GM23338 (cell line): ENCODE measurements around the gene FRAS1. TPM values are rescaled to one million over a fixed set of nuclear protein-coding genes. Genes with fewer than 3 reads are reported as not detected.

Source experiments
- ATAC-seq: fragments of 200-7000 bp; cut with Tn5 transposase; 3 replicates; pipeline ENCODE4 v1.9.1; 2020
- DNase-seq: peaks from one replicate; pipeline ENCODE4 v3.0.0-alpha.2; 2015; ENCODE audit warnings: low spot score
- H2AFZ ChIP-seq: fragments of 200-600 bp; sonication (generic); 2 replicates; pipeline ENCODE4 v1.8.0; 2016; ENCODE audit warnings: antibody characterized with exemption, mild to moderate bottlenecking, moderate library complexity
- H3F3A ChIP-seq: fragments of 200-600 bp; sonication (generic); replicated peaks from 2 replicates; pipeline ENCODE4 v1.8.0; 2017; ENCODE audit warnings: antibody characterized with exemption, mixed run types, low read depth
- H3K27ac ChIP-seq: fragments of 200-600 bp; sonication (generic); 2 replicates; pipeline ENCODE4 v1.6.1; 2016; ENCODE audit warnings: low read depth
- H3K27me3 ChIP-seq: fragments of 200-600 bp; sonication (generic); 2 replicates; pipeline ENCODE4 v1.8.0; 2016; ENCODE audit warnings: mild to moderate bottlenecking, mixed run types, moderate library complexity; ENCODE audit not compliant: insufficient read depth
- H3K36me3 ChIP-seq: fragments of 200-600 bp; sonication (generic); 2 replicates; pipeline ENCODE4 v1.8.0; 2016; ENCODE audit warnings: mild to moderate bottlenecking; ENCODE audit not compliant: insufficient read depth
- H3K4me1 ChIP-seq: fragments of 200-600 bp; sonication (generic); 2 replicates; pipeline ENCODE4 v1.8.0; 2016; ENCODE audit warnings: mild to moderate bottlenecking, moderate library complexity; ENCODE audit not compliant: insufficient read depth
- H3K4me2 ChIP-seq: fragments of 200-600 bp; sonication (generic); 2 replicates; pipeline ENCODE4 v1.7.1; 2017; ENCODE audit warnings: mixed run types
- H3K4me3 ChIP-seq: fragments of 200-600 bp; sonication (generic); 2 replicates; pipeline ENCODE4 v1.6.1; 2016; ENCODE audit warnings: mixed run types
- H3K79me2 ChIP-seq: fragments of 200-600 bp; sonication (generic); replicated peaks from 2 replicates; pipeline ENCODE4 v1.8.0; 2017; ENCODE audit warnings: mild to moderate bottlenecking; ENCODE audit not compliant: insufficient read depth
- H3K9me2 ChIP-seq: fragments of 200-600 bp; sonication (generic); 2 replicates; pipeline ENCODE4 v1.8.0; 2017; ENCODE audit not compliant: insufficient read depth
- H4K20me1 ChIP-seq: fragments of 200-600 bp; sonication (generic); replicated peaks from 2 replicates; pipeline ENCODE4 v1.8.0; 2017; ENCODE audit warnings: mild to moderate bottlenecking; ENCODE audit not compliant: insufficient read depth
- H3K27ac Mint-ChIP-seq: 2 replicates; pipeline ENCODE4 v1.8.0; 2020; ENCODE audit warnings: inconsistent platforms, mild to moderate bottlenecking, moderate library complexity, mixed read lengths
- H3K27me3 Mint-ChIP-seq: 3 replicates; pipeline ENCODE4 v1.8.0; 2022; ENCODE audit warnings: low read depth, mild to moderate bottlenecking, moderate library complexity, mixed read lengths, inconsistent platforms; ENCODE audit not compliant: insufficient read depth, poor library complexity
- H3K36me3 Mint-ChIP-seq: 3 replicates; pipeline ENCODE4 v1.8.0; 2021; ENCODE audit warnings: low read depth, mild to moderate bottlenecking, inconsistent platforms, moderate library complexity, mixed read lengths
- H3K4me1 Mint-ChIP-seq: 3 replicates; pipeline ENCODE4 v1.8.0; 2020; ENCODE audit warnings: mild to moderate bottlenecking, inconsistent platforms, mixed read lengths
- H3K4me3 Mint-ChIP-seq: 3 replicates; pipeline ENCODE4 v1.8.0; 2021; ENCODE audit warnings: moderate library complexity, mild to moderate bottlenecking, inconsistent platforms, mixed read lengths
- H3K9me3 Mint-ChIP-seq: 3 replicates; pipeline ENCODE4 v1.8.0; 2020; ENCODE audit warnings: moderate library complexity, mild to moderate bottlenecking, inconsistent platforms, mixed read lengths
- CREB1 ChIP-seq: fragments of 250-450 bp; sonication (Bioruptor Pico); IDR thresholded peaks from 2 replicates; pipeline ENCODE4 v1.5.0; 2020; ENCODE audit warnings: low read depth, mild to moderate bottlenecking, moderate library complexity
- EZH2 ChIP-seq: fragments of 200-600 bp; sonication (generic); IDR thresholded peaks from one replicate; pipeline ENCODE4 v1.8.0; 2017; ENCODE audit warnings: antibody characterized with exemption, mild to moderate bottlenecking, low read depth; ENCODE audit not compliant: unreplicated experiment
- EZH2phosphoT487 ChIP-seq: fragments of 200-600 bp; sonication (generic); IDR thresholded peaks from one replicate; pipeline ENCODE4 v1.8.1; 2018; ENCODE audit warnings: antibody characterized with exemption; ENCODE audit not compliant: unreplicated experiment
- JUNB ChIP-seq: IDR thresholded peaks from one replicate; pipeline ENCODE4 v1.6.1; 2016; ENCODE audit warnings: antibody characterized with exemption; ENCODE audit not compliant: unreplicated experiment
- NANOG ChIP-seq: IDR thresholded peaks from 2 replicates; pipeline ENCODE4 v1.6.1; 2016; ENCODE audit warnings: antibody characterized with exemption, borderline replicate concordance
- POLR2AphosphoS5 ChIP-seq: IDR thresholded peaks from 2 replicates; pipeline ENCODE4 v1.6.1; 2016; ENCODE audit warnings: antibody characterized with exemption, low read depth
- ZNF114 ChIP-seq: fragments of 250-450 bp; sonication (Bioruptor Pico); IDR thresholded peaks from 2 replicates; pipeline ENCODE4 v1.5.0; 2020; ENCODE audit warnings: mild to moderate bottlenecking, moderate library complexity
- ZNF331 ChIP-seq: fragments of 250-450 bp; sonication (Bioruptor Pico); IDR thresholded peaks from 2 replicates; pipeline ENCODE4 v1.5.0; 2020; ENCODE audit warnings: low read depth, mild to moderate bottlenecking, moderate library complexity
- polyA plus RNA-seq: library from polyadenylated mRNA; unstranded; fragments of >200 nt; fragmentation: Nextera tagmentation; extraction: Ambion mirVana; gene quantifications from 2 replicates; pipeline ENCODE4 v1.2.1, GENCODE V29; 2016
- total RNA-seq: library from RNA; depleted of rRNA; stranded (reverse); fragments of >200 nt; shearing (Covaris generic); gene quantifications from 2 replicates; pipeline ENCODE4 v1.2.3, GENCODE V29; 2014
- TF ChIP-seq, protein P1 (sequence below): fragments of 250-450 bp; sonication (Bioruptor Pico); IDR thresholded peaks from 2 replicates; pipeline ENCODE4 v1.5.0; 2020; ENCODE audit warnings: mild to moderate bottlenecking, moderate library complexity
- TF ChIP-seq, protein P2 (sequence below): IDR thresholded peaks from 2 replicates; pipeline ENCODE4 v1.6.1; 2016; ENCODE audit warnings: antibody characterized with exemption
- TF ChIP-seq, protein P3 (sequence below), 2 experiments: fragments of 200-600 bp in 1 of 2; sonication (generic) in 1 of 2; conservative IDR thresholded peaks; 2 replicates each; pipeline versions ENCODE4 v1.5.1 to v1.6.1; 2016 to 2017; ENCODE audit warnings: antibody characterized with exemption in 2 of 2, low read depth in 2 of 2, mild to moderate bottlenecking in 2 of 2, moderate library complexity in 1 of 2
- TF ChIP-seq, protein P4 (sequence below): IDR thresholded peaks from one replicate; pipeline ENCODE4 v1.6.1; 2018; ENCODE audit warnings: antibody characterized with exemption; ENCODE audit not compliant: unreplicated experiment

The FRAS1 gene
- total and polyA plus RNA-seq, 2 experiments from 2014 or later = 12.4 to 108 TPM

DNA sequence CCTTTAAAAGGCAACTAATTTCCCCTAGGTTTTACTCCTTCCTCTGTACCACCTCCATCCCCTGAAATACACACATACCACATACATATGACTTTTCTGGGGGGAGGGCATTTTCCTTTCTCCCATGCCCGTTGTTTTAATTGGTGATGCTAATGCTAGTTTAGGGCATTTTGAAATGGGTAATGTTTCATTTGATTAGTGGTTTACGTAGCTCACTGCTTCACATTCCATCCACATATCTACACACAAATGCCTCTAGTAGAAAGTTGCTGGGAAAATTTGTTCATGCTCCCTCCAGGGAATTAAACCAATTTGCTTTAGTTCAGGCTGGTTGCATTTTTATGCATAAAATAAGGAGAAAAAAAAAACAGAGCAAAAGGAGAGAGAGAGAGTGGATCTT, 231.2 kb downstream of the FRAS1 start:
- Histone ChIP-seq H3K79me2 (no peaks in the 10 kb centered on the region), H2AFZ (no peak overlapping the region), H3F3A (no peaks in the 10 kb centered on the region), H3K27ac (no peak overlapping the region; the same call in 1 of the 2 replicates), H3K4me3 (no peak overlapping the region), H3K9me2 (no peaks in the 10 kb centered on the region), H3K36me3 (peaks cover 15% of the 10 kb centered on the region; the same call in 1 of the 2 replicates), H3K4me1 (no peaks in the 10 kb centered on the region), H3K4me2 (no peak overlapping the region), H3K27me3 (no peaks in the 10 kb centered on the region), H4K20me1 (no peaks in the 10 kb centered on the region; the same call in 1 of the 2 replicates)
- ATAC-seq (no peak), DNase-seq (no peak)
- Mint-ChIP-seq H3K36me3 (peaks cover 62% of the 10 kb centered on the region), H3K9me3 (no peaks in the 10 kb centered on the region), H3K27me3 (peaks cover 3% of the 10 kb centered on the region), H3K4me1 (peaks cover 14% of the 10 kb centered on the region; the same call in 2 of the 3 replicates), H3K4me3 (no peak overlapping the region), H3K27ac (no peak overlapping the region)
- TF ChIP-seq CREB1 (CRISPR knock-in tag) (no peak), ZNF114 (CRISPR knock-in tag) (no peak), ZNF331 (no peak), POLR2AphosphoS5 (no peak), EZH2 (no peak), NANOG (no peak), JUNB (no peak), EZH2phosphoT487 (no peak)
- TF ChIP-seq, protein P1, sequence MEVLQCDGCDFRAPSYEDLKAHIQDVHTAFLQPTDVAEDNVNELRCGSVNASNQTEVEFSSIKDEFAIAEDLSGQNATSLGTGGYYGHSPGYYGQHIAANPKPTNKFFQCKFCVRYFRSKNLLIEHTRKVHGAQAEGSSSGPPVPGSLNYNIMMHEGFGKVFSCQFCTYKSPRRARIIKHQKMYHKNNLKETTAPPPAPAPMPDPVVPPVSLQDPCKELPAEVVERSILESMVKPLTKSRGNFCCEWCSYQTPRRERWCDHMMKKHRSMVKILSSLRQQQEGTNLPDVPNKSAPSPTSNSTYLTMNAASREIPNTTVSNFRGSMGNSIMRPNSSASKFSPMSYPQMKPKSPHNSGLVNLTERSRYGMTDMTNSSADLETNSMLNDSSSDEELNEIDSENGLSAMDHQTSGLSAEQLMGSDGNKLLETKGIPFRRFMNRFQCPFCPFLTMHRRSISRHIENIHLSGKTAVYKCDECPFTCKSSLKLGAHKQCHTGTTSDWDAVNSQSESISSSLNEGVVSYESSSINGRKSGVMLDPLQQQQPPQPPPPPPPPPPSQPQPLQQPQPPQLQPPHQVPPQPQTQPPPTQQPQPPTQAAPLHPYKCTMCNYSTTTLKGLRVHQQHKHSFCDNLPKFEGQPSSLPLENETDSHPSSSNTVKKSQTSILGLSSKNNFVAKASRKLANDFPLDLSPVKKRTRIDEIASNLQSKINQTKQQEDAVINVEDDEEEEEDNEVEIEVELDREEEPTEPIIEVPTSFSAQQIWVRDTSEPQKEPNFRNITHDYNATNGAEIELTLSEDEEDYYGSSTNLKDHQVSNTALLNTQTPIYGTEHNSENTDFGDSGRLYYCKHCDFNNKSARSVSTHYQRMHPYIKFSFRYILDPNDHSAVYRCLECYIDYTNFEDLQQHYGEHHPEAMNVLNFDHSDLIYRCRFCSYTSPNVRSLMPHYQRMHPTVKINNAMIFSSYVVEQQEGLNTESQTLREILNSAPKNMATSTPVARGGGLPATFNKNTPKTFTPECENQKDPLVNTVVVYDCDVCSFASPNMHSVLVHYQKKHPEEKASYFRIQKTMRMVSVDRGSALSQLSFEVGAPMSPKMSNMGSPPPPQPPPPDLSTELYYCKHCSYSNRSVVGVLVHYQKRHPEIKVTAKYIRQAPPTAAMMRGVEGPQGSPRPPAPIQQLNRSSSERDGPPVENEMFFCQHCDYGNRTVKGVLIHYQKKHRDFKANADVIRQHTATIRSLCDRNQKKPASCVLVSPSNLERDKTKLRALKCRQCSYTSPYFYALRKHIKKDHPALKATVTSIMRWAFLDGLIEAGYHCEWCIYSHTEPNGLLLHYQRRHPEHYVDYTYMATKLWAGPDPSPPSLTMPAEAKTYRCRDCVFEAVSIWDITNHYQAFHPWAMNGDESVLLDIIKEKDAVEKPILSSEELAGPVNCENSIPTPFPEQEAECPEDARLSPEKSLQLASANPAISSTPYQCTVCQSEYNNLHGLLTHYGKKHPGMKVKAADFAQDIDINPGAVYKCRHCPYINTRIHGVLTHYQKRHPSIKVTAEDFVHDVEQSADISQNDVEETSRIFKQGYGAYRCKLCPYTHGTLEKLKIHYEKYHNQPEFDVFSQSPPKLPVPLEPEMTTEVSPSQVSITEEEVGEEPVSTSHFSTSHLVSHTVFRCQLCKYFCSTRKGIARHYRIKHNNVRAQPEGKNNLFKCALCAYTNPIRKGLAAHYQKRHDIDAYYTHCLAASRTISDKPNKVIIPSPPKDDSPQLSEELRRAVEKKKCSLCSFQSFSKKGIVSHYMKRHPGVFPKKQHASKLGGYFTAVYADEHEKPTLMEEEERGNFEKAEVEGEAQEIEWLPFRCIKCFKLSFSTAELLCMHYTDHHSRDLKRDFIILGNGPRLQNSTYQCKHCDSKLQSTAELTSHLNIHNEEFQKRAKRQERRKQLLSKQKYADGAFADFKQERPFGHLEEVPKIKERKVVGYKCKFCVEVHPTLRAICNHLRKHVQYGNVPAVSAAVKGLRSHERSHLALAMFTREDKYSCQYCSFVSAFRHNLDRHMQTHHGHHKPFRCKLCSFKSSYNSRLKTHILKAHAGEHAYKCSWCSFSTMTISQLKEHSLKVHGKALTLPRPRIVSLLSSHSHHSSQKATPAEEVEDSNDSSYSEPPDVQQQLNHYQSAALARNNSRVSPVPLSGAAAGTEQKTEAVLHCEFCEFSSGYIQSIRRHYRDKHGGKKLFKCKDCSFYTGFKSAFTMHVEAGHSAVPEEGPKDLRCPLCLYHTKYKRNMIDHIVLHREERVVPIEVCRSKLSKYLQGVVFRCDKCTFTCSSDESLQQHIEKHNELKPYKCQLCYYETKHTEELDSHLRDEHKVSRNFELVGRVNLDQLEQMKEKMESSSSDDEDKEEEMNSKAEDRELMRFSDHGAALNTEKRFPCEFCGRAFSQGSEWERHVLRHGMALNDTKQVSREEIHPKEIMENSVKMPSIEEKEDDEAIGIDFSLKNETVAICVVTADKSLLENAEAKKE (CRISPR knock-in tag) = no peak
- TF ChIP-seq, protein P2, sequence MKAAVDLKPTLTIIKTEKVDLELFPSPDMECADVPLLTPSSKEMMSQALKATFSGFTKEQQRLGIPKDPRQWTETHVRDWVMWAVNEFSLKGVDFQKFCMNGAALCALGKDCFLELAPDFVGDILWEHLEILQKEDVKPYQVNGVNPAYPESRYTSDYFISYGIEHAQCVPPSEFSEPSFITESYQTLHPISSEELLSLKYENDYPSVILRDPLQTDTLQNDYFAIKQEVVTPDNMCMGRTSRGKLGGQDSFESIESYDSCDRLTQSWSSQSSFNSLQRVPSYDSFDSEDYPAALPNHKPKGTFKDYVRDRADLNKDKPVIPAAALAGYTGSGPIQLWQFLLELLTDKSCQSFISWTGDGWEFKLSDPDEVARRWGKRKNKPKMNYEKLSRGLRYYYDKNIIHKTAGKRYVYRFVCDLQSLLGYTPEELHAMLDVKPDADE = no peak
- TF ChIP-seq, protein P3, sequence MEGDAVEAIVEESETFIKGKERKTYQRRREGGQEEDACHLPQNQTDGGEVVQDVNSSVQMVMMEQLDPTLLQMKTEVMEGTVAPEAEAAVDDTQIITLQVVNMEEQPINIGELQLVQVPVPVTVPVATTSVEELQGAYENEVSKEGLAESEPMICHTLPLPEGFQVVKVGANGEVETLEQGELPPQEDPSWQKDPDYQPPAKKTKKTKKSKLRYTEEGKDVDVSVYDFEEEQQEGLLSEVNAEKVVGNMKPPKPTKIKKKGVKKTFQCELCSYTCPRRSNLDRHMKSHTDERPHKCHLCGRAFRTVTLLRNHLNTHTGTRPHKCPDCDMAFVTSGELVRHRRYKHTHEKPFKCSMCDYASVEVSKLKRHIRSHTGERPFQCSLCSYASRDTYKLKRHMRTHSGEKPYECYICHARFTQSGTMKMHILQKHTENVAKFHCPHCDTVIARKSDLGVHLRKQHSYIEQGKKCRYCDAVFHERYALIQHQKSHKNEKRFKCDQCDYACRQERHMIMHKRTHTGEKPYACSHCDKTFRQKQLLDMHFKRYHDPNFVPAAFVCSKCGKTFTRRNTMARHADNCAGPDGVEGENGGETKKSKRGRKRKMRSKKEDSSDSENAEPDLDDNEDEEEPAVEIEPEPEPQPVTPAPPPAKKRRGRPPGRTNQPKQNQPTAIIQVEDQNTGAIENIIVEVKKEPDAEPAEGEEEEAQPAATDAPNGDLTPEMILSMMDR (conservative IDR thresholded peaks at IDR 0.05; ENCODE audit: low read depth in 2 of 2) = no peak
- TF ChIP-seq, protein P4, sequence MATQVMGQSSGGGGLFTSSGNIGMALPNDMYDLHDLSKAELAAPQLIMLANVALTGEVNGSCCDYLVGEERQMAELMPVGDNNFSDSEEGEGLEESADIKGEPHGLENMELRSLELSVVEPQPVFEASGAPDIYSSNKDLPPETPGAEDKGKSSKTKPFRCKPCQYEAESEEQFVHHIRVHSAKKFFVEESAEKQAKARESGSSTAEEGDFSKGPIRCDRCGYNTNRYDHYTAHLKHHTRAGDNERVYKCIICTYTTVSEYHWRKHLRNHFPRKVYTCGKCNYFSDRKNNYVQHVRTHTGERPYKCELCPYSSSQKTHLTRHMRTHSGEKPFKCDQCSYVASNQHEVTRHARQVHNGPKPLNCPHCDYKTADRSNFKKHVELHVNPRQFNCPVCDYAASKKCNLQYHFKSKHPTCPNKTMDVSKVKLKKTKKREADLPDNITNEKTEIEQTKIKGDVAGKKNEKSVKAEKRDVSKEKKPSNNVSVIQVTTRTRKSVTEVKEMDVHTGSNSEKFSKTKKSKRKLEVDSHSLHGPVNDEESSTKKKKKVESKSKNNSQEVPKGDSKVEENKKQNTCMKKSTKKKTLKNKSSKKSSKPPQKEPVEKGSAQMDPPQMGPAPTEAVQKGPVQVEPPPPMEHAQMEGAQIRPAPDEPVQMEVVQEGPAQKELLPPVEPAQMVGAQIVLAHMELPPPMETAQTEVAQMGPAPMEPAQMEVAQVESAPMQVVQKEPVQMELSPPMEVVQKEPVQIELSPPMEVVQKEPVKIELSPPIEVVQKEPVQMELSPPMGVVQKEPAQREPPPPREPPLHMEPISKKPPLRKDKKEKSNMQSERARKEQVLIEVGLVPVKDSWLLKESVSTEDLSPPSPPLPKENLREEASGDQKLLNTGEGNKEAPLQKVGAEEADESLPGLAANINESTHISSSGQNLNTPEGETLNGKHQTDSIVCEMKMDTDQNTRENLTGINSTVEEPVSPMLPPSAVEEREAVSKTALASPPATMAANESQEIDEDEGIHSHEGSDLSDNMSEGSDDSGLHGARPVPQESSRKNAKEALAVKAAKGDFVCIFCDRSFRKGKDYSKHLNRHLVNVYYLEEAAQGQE = no peak
